ENCODE results near the gene ZBTB22.

ZBTB22 gene

GRCh38 chr6:33333666-33334065 lies 16.1 kb upstream of the ZBTB22 start:
- FAIRE-seq (no peak), DNase-seq (ENCODE audit: low spot score) (no peak)

- FAIRE-seq, result no peak
Measured at GRCh38 chr6:33330736-33331135, 13.2 kb upstream of the ZBTB22 start.

GRCh38 chr6:33329058-33329457 lies 11.5 kb upstream of the ZBTB22 start:
- FAIRE-seq (no peak), DNase-seq (ENCODE audit: low spot score) (peak; percentile 51)

More at GRCh38 chr6:33330736-33331135, 13.2 kb upstream of the ZBTB22 start:
- DNase-seq (ENCODE audit: low spot score), result no peak

GRCh38 chr6:33324125-33324524 lies 6.6 kb upstream of the ZBTB22 start:
- DNase-seq (ENCODE audit: low spot score), result no peak
- no peak for FAIRE-seq

- FAIRE-seq (no peak), DNase-seq (ENCODE audit: low spot score) (no peak)
Measured at GRCh38 chr6:33323623-33323948, 6.0 kb upstream of the ZBTB22 start.

- no peak for FAIRE-seq
Measured at GRCh38 chr6:33321227-33321626, 3.7 kb upstream of the ZBTB22 start.

GRCh38 chr6:33320315-33321181 lies 3.0 kb upstream of the ZBTB22 start:
- DNase-seq (ENCODE audit: low spot score) (no peak), FAIRE-seq (no peak)

More at GRCh38 chr6:33321227-33321626, 3.7 kb upstream of the ZBTB22 start:
- no peak for DNase-seq (ENCODE audit: low spot score)

GRCh38 chr6:33319939-33320314 lies 2.4 kb upstream of the ZBTB22 start:
- no peak for DNase-seq (ENCODE audit: low spot score)
- no peak for FAIRE-seq

- no peak for FAIRE-seq
- no peak for DNase-seq (ENCODE audit: low spot score)
Measured at GRCh38 chr6:33318426-33319073, 1.0 kb upstream of the ZBTB22 start.

GRCh38 chr6:33317419-33317668 lies 200 bp downstream of the ZBTB22 start:
- DNase-seq (ENCODE audit: low spot score) (no peak), FAIRE-seq (no peak)

GRCh38 chr6:33316603-33317418 lies 733 bp downstream of the ZBTB22 start:
- FAIRE-seq, result no peak
- DNase-seq (ENCODE audit: low spot score), result no peak

- no peak for DNase-seq (ENCODE audit: low spot score)
Measured at GRCh38 chr6:33315793-33316602, 1.5 kb downstream of the ZBTB22 start.

GRCh38 chr6:33314943-33315792 lies 2.4 kb downstream of the ZBTB22 start:
- no peak for FAIRE-seq
- DNase-seq (ENCODE audit: low spot score), result no peak

More at GRCh38 chr6:33315793-33316602, 1.5 kb downstream of the ZBTB22 start:
- no peak for FAIRE-seq

- FAIRE-seq (peak; percentile 65), DNase-seq (ENCODE audit: low spot score) (peak; percentile 36)
Measured at GRCh38 chr6:33314515-33314942, 3.0 kb downstream of the ZBTB22 start.

- DNase-seq (ENCODE audit: low spot score) (peak; percentile 43), FAIRE-seq (no peak)
Measured at GRCh38 chr6:33313709-33314514, 3.6 kb downstream of the ZBTB22 start, which contains the start of gene TAPBP. Gene TAPBP (minus strand): TSS chr6:33314078. CDS start chr6:33314041, 37 bp downstream.

- DNase-seq (ENCODE audit: low spot score), result peak; percentile 22
- FAIRE-seq, result no peak
Measured at GRCh38 chr6:33313105-33313708, 4.3 kb downstream of the ZBTB22 start.

- DNase-seq (ENCODE audit: low spot score) (peak; percentile 84), FAIRE-seq (no peak)
Measured at GRCh38 chr6:33312361-33313104, 5.0 kb downstream of the ZBTB22 start.

- DNase-seq (ENCODE audit: low spot score) (no peak), FAIRE-seq (no peak)
Measured at GRCh38 chr6:33306356-33306755, 11.2 kb downstream of the ZBTB22 start.

Data from urothelium cell line (cell line).